GM12878 (cell line): ENCODE data around the gene ZSWIM6. TPM values are rescaled to one million over a fixed set of nuclear protein-coding genes. Genes with fewer than 3 reads are reported as not detected.
A peak's percentile ranks its signal among the peaks of the same experiment; 100 is the strongest.

Source experiments
- CEBPZ ChIP-seq: fragments of 150-350 bp; IDR thresholded peaks from 2 replicates; pipeline ENCODE4 v1.6.1; 2016; ENCODE audit warnings: low read depth, low read length
- NR2F1 ChIP-seq: fragments of 450-650 bp; conservative IDR thresholded peaks from 2 replicates; pipeline ENCODE4 v1.6.1; 2017; ENCODE audit warnings: mild to moderate bottlenecking
- RAD21 ChIP-seq: IDR thresholded peaks from 2 replicates; pipeline ENCODE4 v1.6.1; 2011; ENCODE audit warnings: mild to moderate bottlenecking, low read depth, low read length, moderate library complexity; ENCODE audit not compliant: insufficient read depth
- SMARCA5 ChIP-seq: fragments of 450-650 bp; IDR thresholded peaks from 2 replicates; pipeline ENCODE4 v1.6.1; 2017; ENCODE audit warnings: mild to moderate bottlenecking
- TCF3 ChIP-seq: IDR thresholded peaks from 2 replicates; pipeline ENCODE4 v1.6.1; 2012; ENCODE audit warnings: low read depth, mild to moderate bottlenecking, low read length, borderline replicate concordance; ENCODE audit not compliant: insufficient read depth
- ZNF687 ChIP-seq: fragments of 450-650 bp; IDR thresholded peaks from 2 replicates; pipeline ENCODE4 v1.6.1; 2017; ENCODE audit warnings: mild to moderate bottlenecking, moderate library complexity
- ZSCAN29 ChIP-seq: fragments of 450-650 bp; IDR thresholded peaks from 2 replicates; pipeline ENCODE4 v1.6.1; 2017; ENCODE audit warnings: mild to moderate bottlenecking, moderate library complexity
- polyA plus RNA-seq, 11 experiments: library from polyadenylated mRNA; depleted of rRNA in 4 of 11; unstranded in 6 of 11; stranded (reverse) in 5 of 11; fragments of >200 nt; fragmentation: Nextera tagmentation in 4 of 11; fragmentation: Illumina TruSeq in 1 of 11; extraction: Ambion mirVana in 4 of 11; extraction: Trizol in 1 of 11; gene quantifications; 1 replicate in 1 of 11; 2 replicates in 10 of 11; pipeline versions ENCODE4 v1.2.1 to v1.2.3, GENCODE V29; 2011 to 2016; ENCODE audit warnings: inconsistent platforms in 2 of 11, missing spikeins in 2 of 11, low read depth in 1 of 11
- total RNA-seq, 4 experiments: library from RNA; depleted of rRNA in 3 of 4; stranded (reverse); fragments of >200 nt in 3 of 4; fragmentation: Illumina TruSeq in 1 of 4; extraction: Trizol in 1 of 4; gene quantifications; 2 replicates each; pipeline versions ENCODE4 v1.2.1 to v1.2.3, GENCODE V29; 2013 to 2021

Gene ZSWIM6
- total and polyA plus RNA-seq, 10 of the 15 experiments (the other 5 are each of a cell fraction or from before 2014, with no cell fraction given), result 0.53 to 6.2 (median 3.4) TPM

GRCh38 chr5:61330845-61331406 is 1.1 kb upstream of the ZSWIM6 start (continued):
- TF ChIP-seq ZSCAN29 (peak; percentile 35; the same call in 1 of the 2 replicates), SMARCA5 (peak; percentile 70), RAD21 (0 out of 2 replicates have a peak, but pooled peaks have one; percentile 19), ZNF687 (0 out of 2 replicates have a peak, but pooled peaks have one; percentile 42), NR2F1 (peak; percentile 51; the same call in 1 of the 2 replicates), CEBPZ (no peak), TCF3 (no peak)
